Skeletal muscle satellite cell (primary cell): ENCODE data around the gene FCGR3A.
"Not testable (repeated sequence)": the region's sequence is repeated elsewhere in the genome, so short reads cannot be mapped to it uniquely, and the experiment has no call there.

ENCODE experiments used
- H3K27me3 ChIP-seq: 2 replicates; pipeline ENCODE4 v1.7.0; 2013; ENCODE audit warnings: low read length; ENCODE audit not compliant: control insufficient read depth, insufficient read depth
- H3K36me3 ChIP-seq: 2 replicates; pipeline ENCODE4 v1.7.0; 2013; ENCODE audit warnings: mild to moderate bottlenecking, control low read depth, low read length; ENCODE audit not compliant: insufficient read depth
- H3K4me1 ChIP-seq: 2 replicates; pipeline ENCODE4 v1.7.0; 2013; ENCODE audit warnings: low read length; ENCODE audit not compliant: control insufficient read depth, insufficient read depth
- H3K4me2 ChIP-seq: 2 replicates; pipeline ENCODE4 v1.7.0; 2013; ENCODE audit warnings: mild to moderate bottlenecking, low read length
- H3K4me3 ChIP-seq: 2 replicates; pipeline ENCODE4 v1.7.0; 2013; ENCODE audit warnings: low read length
- H3K9ac ChIP-seq: 2 replicates; pipeline ENCODE4 v1.7.0; 2013; ENCODE audit warnings: mild to moderate bottlenecking, low read depth, low read length, moderate library complexity
- H3K9me3 ChIP-seq: replicated peaks from 2 replicates; pipeline ENCODE4 v1.7.0; 2013; ENCODE audit warnings: mild to moderate bottlenecking, control low read depth, low read length

The FCGR3A gene

DNA sequence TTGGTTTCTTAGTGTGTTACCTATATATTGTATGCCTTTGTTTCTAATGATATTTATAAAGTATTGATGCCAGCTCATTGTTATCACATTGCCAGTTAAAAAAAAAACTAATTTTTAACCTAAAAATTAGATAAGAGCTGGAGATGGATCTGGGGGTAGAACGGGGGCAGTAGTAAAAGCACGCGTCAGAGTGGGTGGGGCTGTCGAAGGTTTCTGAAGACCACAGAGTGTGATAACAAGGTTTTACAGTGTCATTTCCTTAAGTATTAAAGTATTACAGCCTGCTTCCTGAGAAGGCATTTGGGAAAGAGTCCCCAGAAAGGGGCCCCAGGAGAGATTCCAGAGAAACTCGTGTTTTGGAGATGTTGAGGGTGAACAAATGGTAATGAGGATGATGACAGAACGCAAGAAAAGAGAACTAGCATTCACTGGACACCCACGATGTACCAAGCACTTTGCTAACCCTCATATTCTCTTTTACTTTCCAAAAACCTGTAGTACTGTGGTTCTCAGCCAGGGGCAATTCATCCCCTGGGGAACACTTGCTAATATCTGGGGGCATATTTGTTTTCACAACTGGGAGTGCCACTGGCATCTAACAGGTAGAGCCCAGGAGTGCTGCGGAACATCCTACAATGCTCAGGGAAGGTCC lies 30.4 kb upstream of the FCGR3A start:
- H3K36me3 ChIP-seq: not testable (repeated sequence)

DNA sequence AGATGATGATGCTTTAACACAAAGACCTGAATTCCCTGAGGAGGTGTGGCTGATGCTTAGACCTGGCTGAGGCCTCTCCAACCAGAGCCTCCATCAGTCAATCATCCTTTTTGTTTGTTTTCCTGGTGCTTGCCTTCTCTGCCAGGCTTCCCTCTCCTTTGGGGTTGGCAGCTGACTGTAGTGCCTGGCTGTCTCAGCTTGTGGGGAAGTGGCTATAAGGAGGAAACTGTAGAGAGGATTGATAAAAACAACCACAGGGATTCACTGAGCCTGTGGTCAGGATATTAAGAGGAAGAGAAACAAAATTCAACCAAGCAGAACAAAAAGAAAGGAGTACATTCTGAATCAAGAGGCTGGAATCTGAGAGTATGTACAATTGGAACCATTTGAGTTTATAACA lies 27.1 kb upstream of the FCGR3A start:
- H3K4me2 ChIP-seq, H3K4me3 ChIP-seq, H3K27me3 ChIP-seq, H3K9ac ChIP-seq, H3K9me3 ChIP-seq, H3K36me3 ChIP-seq, H3K4me1 ChIP-seq: not testable (repeated sequence)

More for the DNA sequence above, 30.4 kb upstream of the FCGR3A start:
- H3K27me3 ChIP-seq, H3K4me3 ChIP-seq, H3K9me3 ChIP-seq, H3K4me1 ChIP-seq, H3K9ac ChIP-seq, H3K4me2 ChIP-seq: not testable (repeated sequence)

DNA sequence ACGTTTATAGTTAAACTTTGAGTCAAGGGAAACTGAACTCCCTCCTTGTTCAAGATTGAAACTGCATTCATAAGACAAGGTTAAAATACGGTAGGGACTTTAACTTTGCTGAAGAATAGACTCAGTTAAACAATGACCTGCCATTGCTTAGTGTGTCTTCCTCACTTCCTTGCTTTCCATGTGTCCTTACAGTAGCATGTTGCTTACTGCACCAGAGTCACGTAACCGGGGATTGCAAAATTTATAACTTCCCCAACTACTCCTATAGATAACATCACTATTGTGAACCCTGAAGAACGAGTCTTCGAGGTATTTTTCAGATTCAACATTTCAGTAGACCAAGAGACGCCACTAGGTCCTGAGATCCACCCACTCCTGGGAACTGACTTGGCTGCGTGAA lies 22.1 kb upstream of the FCGR3A start:
- not testable (repeated sequence) for H3K4me3 ChIP-seq, H3K4me1 ChIP-seq, H3K27me3 ChIP-seq, H3K9me3 ChIP-seq, H3K4me2 ChIP-seq, H3K9ac ChIP-seq, H3K36me3 ChIP-seq

DNA sequence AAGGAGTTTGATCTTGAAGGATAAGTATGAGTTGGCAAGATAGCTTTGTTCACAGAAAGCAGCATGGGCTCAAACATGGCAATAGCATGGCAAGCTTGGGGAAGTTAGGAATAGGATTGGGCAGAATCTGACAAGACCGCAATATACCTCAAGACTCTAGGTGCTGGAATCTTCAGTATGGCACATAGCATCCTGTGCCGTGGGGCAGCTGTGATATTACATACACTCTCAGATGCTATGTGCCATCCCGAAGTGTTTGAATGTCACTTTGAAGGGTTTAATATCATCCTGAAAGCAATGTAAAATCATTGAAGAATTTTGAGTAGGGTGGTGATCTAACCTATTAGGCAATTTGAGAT lies 17.0 kb upstream of the FCGR3A start:
- H3K9me3 ChIP-seq, H3K27me3 ChIP-seq, H3K4me3 ChIP-seq, H3K9ac ChIP-seq, H3K4me2 ChIP-seq, H3K4me1 ChIP-seq, H3K36me3 ChIP-seq: not testable (repeated sequence)

DNA sequence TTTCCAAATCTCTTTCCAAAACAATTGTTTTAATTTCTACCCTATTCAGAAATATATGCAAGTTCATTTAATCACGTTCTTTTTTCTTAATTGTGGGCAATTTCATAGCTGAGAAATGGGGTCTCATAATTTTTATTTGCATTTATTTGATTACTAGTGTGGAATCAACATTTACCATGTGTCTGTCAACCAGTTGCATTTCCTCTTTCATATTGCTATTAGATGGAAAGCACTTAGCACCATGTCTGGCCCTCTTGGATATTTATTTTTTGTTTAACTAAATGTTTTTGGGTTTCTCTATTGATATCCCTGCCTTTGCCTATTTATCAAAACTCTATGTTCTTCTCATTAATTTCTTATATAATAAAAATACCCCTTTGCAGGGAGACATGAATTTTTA lies 13.9 kb upstream of the FCGR3A start:
- not testable (repeated sequence) for H3K9ac ChIP-seq, H3K27me3 ChIP-seq, H3K4me1 ChIP-seq, H3K4me2 ChIP-seq, H3K9me3 ChIP-seq, H3K36me3 ChIP-seq, H3K4me3 ChIP-seq

DNA sequence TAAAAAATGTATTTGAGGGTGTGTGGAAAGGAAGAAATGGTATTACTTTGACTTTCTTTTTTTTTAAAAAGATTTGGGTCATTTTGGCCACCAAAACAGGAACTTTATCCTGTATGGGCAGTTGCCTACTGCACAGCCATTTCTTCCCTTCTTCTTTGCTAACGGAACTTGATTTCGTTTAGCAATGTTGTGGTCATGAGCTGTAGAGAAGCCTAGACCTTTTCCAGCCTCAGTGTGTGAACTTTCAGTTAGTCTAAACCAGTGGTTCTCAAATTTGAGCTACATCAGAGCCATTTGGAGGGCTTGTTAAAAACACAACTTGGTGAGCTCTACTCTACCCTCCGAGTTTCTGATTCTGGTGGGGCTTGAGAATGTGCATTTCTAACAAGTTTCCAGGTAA lies 12.8 kb upstream of the FCGR3A start:
- H3K4me2 ChIP-seq, H3K4me1 ChIP-seq, H3K9ac ChIP-seq: not testable (repeated sequence)

DNA sequence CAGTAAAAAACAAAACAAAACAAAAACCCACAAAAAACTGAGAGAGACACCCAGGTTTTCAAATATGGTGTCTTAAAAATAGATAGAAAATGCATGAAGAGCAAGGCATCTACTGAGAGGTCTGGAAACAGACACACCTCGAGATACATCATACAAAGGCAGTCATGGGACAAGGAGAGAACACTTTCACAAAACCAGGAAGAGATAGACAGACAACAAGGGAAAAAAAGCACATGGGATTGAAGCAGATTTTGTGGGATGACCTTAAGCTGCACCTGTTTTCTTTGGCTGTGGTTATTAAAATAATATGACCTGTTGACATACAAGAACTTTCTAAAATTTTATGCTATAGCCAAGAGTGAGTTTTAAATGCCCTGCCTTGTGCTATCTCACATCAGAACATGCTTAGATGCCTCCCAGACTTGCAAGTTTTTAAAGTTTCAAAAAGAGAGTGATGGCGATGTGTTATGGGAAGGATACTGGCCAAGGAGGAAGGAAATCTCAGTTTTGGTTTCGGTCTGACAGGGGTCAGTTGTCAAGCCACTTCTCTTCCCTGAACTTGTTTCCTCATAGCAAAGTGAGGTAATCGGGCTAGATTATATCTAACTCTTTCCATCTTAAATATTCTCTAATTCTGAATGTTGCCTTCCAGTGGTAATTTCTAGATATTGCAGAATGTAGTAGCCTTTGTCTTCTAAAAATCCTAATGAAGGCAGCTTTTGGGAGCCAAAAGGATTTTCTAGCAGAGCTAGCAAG lies 11.5 kb upstream of the FCGR3A start:
- H3K9ac ChIP-seq, H3K27me3 ChIP-seq, H3K36me3 ChIP-seq, H3K4me1 ChIP-seq, H3K4me3 ChIP-seq, H3K4me2 ChIP-seq, H3K9me3 ChIP-seq: not testable (repeated sequence)

More for the DNA sequence above, 12.8 kb upstream of the FCGR3A start:
- not testable (repeated sequence) for H3K36me3 ChIP-seq, H3K4me3 ChIP-seq, H3K9me3 ChIP-seq, H3K27me3 ChIP-seq

DNA sequence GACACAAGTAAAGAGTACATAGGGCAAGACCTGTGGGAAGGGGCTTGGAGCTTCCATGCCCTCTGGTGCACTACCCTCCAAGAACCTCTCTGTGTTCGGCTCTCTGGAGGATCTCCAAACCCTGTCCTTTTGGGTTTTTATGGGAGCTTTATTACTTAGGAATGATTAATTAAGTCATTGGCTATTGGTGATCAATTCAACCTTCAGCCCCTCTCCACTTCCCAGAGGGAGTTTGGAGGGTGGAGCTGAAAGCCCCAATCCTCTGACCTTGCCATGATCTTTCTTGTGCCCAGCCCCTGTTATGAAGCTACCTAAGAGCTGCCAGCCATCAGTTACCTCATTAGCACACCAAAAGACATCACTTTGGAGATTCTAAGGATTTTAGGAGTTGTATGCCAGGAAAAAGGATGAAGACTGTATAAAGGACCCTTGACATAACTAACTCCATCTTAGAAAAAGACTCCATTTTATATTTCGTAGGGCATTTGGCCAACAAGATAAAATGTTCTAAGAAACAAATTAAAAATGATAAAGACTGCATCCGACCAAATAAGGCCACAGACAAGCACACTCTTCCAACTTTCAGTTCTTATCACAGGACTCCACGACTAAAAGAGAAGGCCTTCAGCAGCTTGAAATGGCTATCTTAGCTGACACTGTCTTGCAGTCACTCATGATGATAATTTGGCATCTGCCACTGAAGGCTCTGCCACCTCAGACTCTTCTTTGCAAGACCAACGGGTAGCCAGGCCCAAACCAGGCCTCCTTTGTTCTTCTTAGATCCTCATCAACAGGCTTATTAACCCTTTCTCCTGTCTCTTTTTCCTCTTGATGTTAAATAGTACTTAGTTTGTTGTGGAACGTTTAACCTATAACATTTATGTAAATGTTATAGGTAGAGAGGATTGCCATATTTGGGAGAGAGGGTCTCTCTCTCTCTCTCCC lies 8.2 kb upstream of the FCGR3A start:
- H3K27me3 ChIP-seq, H3K4me1 ChIP-seq, H3K4me2 ChIP-seq, H3K36me3 ChIP-seq, H3K9ac ChIP-seq, H3K4me3 ChIP-seq, H3K9me3 ChIP-seq: not testable (repeated sequence)

DNA sequence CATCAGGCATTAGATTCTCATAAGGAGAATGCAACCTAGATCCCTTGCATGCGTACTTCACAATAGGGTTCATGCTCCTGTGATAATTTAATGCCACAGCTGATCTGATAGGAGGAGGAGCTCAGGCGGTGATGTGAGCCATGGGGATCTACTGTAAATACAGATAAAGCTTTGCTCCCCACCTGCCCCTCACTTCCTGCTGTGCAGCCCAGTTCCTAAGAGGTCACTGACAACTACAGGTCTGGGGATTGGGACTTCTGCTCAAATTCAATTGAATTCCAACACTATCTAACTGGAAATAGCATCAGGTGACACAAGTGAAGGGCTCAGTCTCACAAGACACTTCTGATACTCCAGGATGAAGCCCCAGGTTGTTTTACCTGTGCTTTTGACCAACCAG lies 7.4 kb upstream of the FCGR3A start:
- H3K9ac ChIP-seq, H3K36me3 ChIP-seq, H3K4me1 ChIP-seq, H3K27me3 ChIP-seq, H3K4me2 ChIP-seq, H3K4me3 ChIP-seq, H3K9me3 ChIP-seq: not testable (repeated sequence)

DNA sequence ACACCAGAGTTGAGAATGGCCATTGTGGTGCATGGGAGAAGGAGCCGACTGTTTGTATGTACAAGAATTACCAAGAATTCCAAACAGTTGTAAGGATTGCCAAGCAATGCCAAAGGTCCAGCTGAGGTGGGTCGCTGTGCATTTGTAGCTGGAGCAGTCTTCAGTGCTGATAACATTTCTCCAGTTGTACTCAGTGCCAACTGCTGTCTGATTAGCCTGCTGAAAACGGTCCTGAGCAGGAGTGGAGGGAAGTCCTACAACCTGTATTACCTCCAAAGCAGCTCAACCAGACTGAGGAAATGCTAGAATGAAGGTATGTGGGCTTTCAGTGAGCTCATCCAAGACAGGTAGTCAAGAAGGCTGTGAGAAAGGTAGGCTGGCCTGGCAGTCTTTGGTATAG lies 6.5 kb upstream of the FCGR3A start:
- H3K4me3 ChIP-seq, H3K9ac ChIP-seq, H3K4me2 ChIP-seq, H3K9me3 ChIP-seq, H3K27me3 ChIP-seq, H3K4me1 ChIP-seq, H3K36me3 ChIP-seq: not testable (repeated sequence)

DNA sequence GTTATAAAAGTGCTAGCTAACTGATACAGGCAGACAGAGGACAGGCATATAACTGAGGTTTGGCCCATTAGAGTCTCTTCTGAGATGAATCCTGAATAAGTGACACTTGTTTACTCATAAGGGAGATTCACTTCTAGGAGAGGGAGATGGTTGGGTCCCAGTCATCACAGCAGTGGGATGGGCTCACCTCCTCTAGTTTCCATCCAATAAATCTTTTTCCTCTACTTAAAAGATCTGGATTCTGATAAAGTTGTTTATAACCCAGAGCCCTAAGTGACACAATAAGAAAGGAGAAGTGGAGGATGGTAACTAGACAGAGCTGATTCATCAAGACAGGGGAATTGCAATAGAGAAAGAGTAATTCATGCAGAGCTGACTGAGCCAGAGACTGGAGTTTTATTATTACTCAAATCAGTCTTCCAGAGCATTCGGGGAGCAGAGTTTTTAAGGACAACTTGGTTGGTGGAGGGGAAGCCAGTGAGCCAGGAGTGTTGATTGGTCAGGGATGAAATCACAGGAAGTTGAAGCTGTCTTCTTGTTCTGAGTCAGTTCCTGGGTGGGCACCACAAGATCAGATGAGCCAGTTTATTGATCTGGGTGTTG lies 5.3 kb upstream of the FCGR3A start:
- not testable (repeated sequence) for H3K9me3 ChIP-seq, H3K4me3 ChIP-seq, H3K9ac ChIP-seq, H3K4me1 ChIP-seq, H3K27me3 ChIP-seq, H3K4me2 ChIP-seq, H3K36me3 ChIP-seq
